Prostate gland (tissue), 2 donors: ENCODE results near the gene UBE2J2. TPM values are rescaled to one million over a fixed set of nuclear protein-coding genes. Genes with fewer than 3 reads are reported as not detected.
A peak's percentile ranks its signal among the peaks of the same experiment; 100 is the strongest.

ENCODE experiments used
- DNase-seq: peaks from one replicate; pipeline ENCODE4 v3.0.0-alpha.2; 2019; ENCODE audit warnings: low spot score
- H3K27ac ChIP-seq, 2 donors: fragments of 200-600 bp; sonication (generic); 2 replicates each; pipeline ENCODE4 v1.5.1; 2017 to 2019
- H3K27me3 ChIP-seq: fragments of 200-600 bp; sonication (generic); replicated peaks from 2 replicates; pipeline ENCODE4 v1.5.1; 2019; ENCODE audit not compliant: insufficient read depth
- H3K36me3 ChIP-seq, 2 donors: fragments of 200-600 bp; sonication (generic); 1 replicate in 1 of 2; 2 replicates in 1 of 2; pipeline versions ENCODE4 v1.5.1 to v1.8.1; 2017 to 2019
- H3K4me1 ChIP-seq: fragments of 200-600 bp; sonication (generic); replicated peaks from 2 replicates; pipeline ENCODE4 v1.5.1; 2019
- H3K4me3 ChIP-seq, 2 donors: fragments of 200-600 bp; sonication (generic); 2 replicates each; pipeline ENCODE4 v1.5.1; 2017 to 2019
- H3K9me3 ChIP-seq: fragments of 200-600 bp; sonication (generic); 2 replicates; pipeline ENCODE4 v1.5.1; 2017
- POLR2A ChIP-seq: fragments of 450-650 bp; IDR thresholded peaks from one replicate; pipeline ENCODE4 v1.6.1; 2016; ENCODE audit warnings: antibody characterized with exemption, mild to moderate bottlenecking
- POLR2AphosphoS5 ChIP-seq: sonication (generic); formaldehyde crosslinking; IDR thresholded peaks from one replicate; pipeline ENCODE4 v1.6.1; 2017; ENCODE audit warnings: antibody characterized with exemption
- WGBS: methylation state at CpG from one replicate; pipeline ENCODE4 v1.1.5; 2018; 5-methylcytosine and 5-hydroxymethylcytosine counted together
- intact Hi-C: fragments of 100-400 bp; cut with DNase I; formaldehyde crosslinking; loops from one replicate; pipeline ENCODE4 v1.14.2; 2022
- total RNA-seq, 2 donors: library from RNA; depleted of rRNA; stranded (reverse); fragments of >200 nt; gene quantifications; one replicate each; pipeline ENCODE4 v1.1.0, GENCODE V29; 2016
- TF ChIP-seq, protein P1 (sequence below), 4 experiments: fragments of 200-600 bp in 2 of 4; fragments of 450-650 bp in 2 of 4; sonication (generic) in 2 of 4; IDR thresholded peaks; 1 replicate in 3 of 4; 2 replicates in 1 of 4; pipeline ENCODE4 v1.5.1; 2016 to 2019; ENCODE audit warnings: antibody characterized with exemption in 4 of 4, mild to moderate bottlenecking in 2 of 4, moderate library complexity in 2 of 4

Gene UBE2J2
- total RNA-seq, 2 donors from 2014 or later: 56.0 to 79.4 TPM

DNA sequence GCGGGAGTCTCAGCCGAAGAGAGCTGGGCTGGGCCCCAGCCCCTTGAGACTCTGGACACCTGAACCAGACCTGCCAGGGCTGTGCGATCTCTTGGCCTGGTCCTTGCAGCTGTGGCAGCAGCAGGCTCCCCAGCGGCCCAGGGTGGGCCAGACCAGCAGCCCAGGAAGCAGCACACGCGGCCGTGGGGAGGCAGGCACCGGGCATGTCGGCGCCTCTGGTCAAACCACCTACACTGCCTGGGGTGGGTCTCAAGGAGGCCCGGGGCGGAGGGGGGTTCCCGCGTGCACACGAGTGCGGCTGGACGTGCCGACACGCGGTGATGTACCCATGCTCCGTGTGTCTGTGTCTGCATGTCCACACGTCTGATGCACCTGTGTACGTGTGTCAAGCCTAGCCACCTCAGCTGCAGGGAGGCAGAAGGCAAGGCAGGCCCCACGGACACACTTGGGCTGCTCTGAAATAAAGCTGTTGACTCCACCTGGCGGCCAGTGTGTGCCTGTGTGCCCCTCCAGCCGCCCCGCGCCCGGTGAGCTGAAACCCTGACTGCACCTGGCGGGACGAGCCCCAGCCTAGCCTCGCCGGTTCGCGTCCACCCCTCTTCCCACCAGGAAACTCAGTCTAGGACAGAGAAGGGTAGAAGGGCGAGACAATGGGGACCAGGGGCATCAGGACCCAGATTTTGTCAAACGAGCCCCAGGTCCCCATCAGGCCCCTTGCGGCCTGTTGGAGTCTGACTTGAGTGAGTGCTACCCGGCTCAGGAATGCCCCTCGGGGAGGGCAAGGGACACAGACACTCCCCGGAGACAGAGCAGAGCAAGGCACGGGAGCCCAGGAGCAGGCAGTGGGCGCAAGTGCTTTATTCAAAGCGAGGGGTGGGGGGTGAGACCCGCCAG lies 18.1 kb upstream of the UBE2J2 start:
- Histone ChIP-seq H3K27ac (no peak overlapping the region), H3K4me1 (peaks cover 4% of the 10 kb centered on the region)

GRCh38 chr1:1291023-1291528 lies 17.4 kb upstream of the UBE2J2 start:
- Histone ChIP-seq H3K27ac (no peak overlapping the region), H3K4me3 (no peak overlapping the region), H3K36me3 (no peaks in the 10 kb centered on the region), H3K9me3 (no peaks in the 10 kb centered on the region), H3K4me1 (peaks cover 4% of the 10 kb centered on the region), H3K27me3 (no peaks in the 10 kb centered on the region)
- DNase-seq: no peak
- 28% methylated on average over 25 of the region's 28 CpGs for WGBS
- TF ChIP-seq POLR2A: no peak
- TF ChIP-seq, protein P1, sequence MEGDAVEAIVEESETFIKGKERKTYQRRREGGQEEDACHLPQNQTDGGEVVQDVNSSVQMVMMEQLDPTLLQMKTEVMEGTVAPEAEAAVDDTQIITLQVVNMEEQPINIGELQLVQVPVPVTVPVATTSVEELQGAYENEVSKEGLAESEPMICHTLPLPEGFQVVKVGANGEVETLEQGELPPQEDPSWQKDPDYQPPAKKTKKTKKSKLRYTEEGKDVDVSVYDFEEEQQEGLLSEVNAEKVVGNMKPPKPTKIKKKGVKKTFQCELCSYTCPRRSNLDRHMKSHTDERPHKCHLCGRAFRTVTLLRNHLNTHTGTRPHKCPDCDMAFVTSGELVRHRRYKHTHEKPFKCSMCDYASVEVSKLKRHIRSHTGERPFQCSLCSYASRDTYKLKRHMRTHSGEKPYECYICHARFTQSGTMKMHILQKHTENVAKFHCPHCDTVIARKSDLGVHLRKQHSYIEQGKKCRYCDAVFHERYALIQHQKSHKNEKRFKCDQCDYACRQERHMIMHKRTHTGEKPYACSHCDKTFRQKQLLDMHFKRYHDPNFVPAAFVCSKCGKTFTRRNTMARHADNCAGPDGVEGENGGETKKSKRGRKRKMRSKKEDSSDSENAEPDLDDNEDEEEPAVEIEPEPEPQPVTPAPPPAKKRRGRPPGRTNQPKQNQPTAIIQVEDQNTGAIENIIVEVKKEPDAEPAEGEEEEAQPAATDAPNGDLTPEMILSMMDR (IDR thresholded peaks at IDR 0.05): no peak
- TF ChIP-seq POLR2AphosphoS5: no peak
- intact Hi-C loops: no loop called here

More for the DNA sequence above, 18.1 kb upstream of the UBE2J2 start:
- Histone ChIP-seq H3K9me3 (no peaks in the 10 kb centered on the region), H3K27me3 (no peaks in the 10 kb centered on the region), H3K36me3 (no peaks in the 10 kb centered on the region), H3K4me3 (no peak overlapping the region)
- peak; percentile 86 for DNase-seq
- intact Hi-C loops: loop anchor here (1.0 kb wide), 1 partner anchor 169 kb away; no protein-coding TSS in a partner anchor
- TF ChIP-seq POLR2A (no peak), POLR2AphosphoS5 (peak; percentile 18)
- TF ChIP-seq, protein P1 (IDR thresholded peaks at IDR 0.05): peak; percentile 58 to 94 (median 78)
- whole genome bisulfite sequencing: 52% methylated on average over 39 of the region's 45 CpGs

GRCh38 chr1:1290238-1290731 lies 16.6 kb upstream of the UBE2J2 start:
- intact Hi-C loops: no loop called here
- Histone ChIP-seq H3K36me3 (no peaks in the 10 kb centered on the region), H3K4me1 (peaks cover 4% of the 10 kb centered on the region), H3K4me3 (no peak overlapping the region), H3K27ac (no peak overlapping the region), H3K27me3 (no peaks in the 10 kb centered on the region), H3K9me3 (no peaks in the 10 kb centered on the region)
- DNase-seq: peak; percentile 47
- TF ChIP-seq POLR2A (no peak), POLR2AphosphoS5 (no peak)
- TF ChIP-seq, protein P1 (IDR thresholded peaks at IDR 0.05): peak in 3 of 4 experiments; percentile 47 to 78 (median 70)
- WGBS: 65% methylated on average over 15 of the region's 15 CpGs

- no peak for DNase-seq
- no peaks in the 10 kb centered on the region for H3K9me3 ChIP-seq
- H3K27ac ChIP-seq: no peak overlapping the region
- H3K27me3 ChIP-seq: peaks cover 3% of the 10 kb centered on the region
- no peak for TF ChIP-seq POLR2A
- no peak for TF ChIP-seq POLR2AphosphoS5
- TF ChIP-seq, protein P1 (IDR thresholded peaks at IDR 0.05): no peak
- intact Hi-C loops: no loop called here
- 86% methylated on average over 34 of the region's 46 CpGs for WGBS
- H3K4me1 ChIP-seq: peaks cover 4% of the 10 kb centered on the region
- H3K4me3 ChIP-seq: no peak overlapping the region
- H3K36me3 ChIP-seq: no peaks in the 10 kb centered on the region
Measured at GRCh38 chr1:1287288-1288110, 13.8 kb upstream of the UBE2J2 start.
